H9 (cell line): Measurements from ENCODE around the gene CAND2. TPM values are rescaled to one million over a fixed set of nuclear protein-coding genes. Genes with fewer than 3 reads are reported as not detected.

Source experiments
- DNase-seq: peaks from one replicate; pipeline ENCODE4 v3.0.0-alpha.2; 2017
- H2AFZ ChIP-seq: one replicate; pipeline ENCODE4 v1.6.1; 2013; ENCODE audit warnings: mild to moderate bottlenecking, low read length, control low read depth, moderate library complexity
- H2AK5ac ChIP-seq: 2 replicates; pipeline ENCODE4 v1.6.1; 2013; ENCODE audit warnings: low read length, control low read depth, mixed read lengths; ENCODE audit not compliant: insufficient read length
- H2BK120ac ChIP-seq: one replicate; pipeline ENCODE4 v1.6.1; 2013; ENCODE audit warnings: low read depth, mild to moderate bottlenecking, low read length, control low read depth, inconsistent platforms; ENCODE audit not compliant: poor library complexity, severe bottlenecking
- H2BK12ac ChIP-seq: 2 replicates; pipeline ENCODE4 v1.6.1; 2013; ENCODE audit warnings: low read length, control low read depth, mixed read lengths, low read depth; ENCODE audit not compliant: insufficient read length
- H2BK15ac ChIP-seq: 2 replicates; pipeline ENCODE4 v1.6.1; 2013; ENCODE audit warnings: low read depth, low read length, control low read depth
- H2BK20ac ChIP-seq: one replicate; pipeline ENCODE4 v1.6.1; 2013; ENCODE audit warnings: low read depth, mild to moderate bottlenecking, low read length, control low read depth, inconsistent platforms; ENCODE audit not compliant: poor library complexity, severe bottlenecking
- H2BK5ac ChIP-seq: 2 replicates; pipeline ENCODE4 v1.6.1; 2013; ENCODE audit warnings: low read length, control low read depth, mixed read lengths; ENCODE audit not compliant: insufficient read length
- H3K14ac ChIP-seq: 2 replicates; pipeline ENCODE4 v1.6.1; 2013; ENCODE audit warnings: low read length, control low read depth; ENCODE audit not compliant: insufficient read depth
- H3K18ac ChIP-seq: 2 replicates; pipeline ENCODE4 v1.6.1; 2013; ENCODE audit warnings: low read depth, mild to moderate bottlenecking, mixed read lengths, low read length, control low read depth; ENCODE audit not compliant: insufficient read length
- H3K23ac ChIP-seq: 2 replicates; pipeline ENCODE4 v1.6.1; 2013; ENCODE audit warnings: low read length, control low read depth, mixed read lengths, low read depth; ENCODE audit not compliant: insufficient read length
- H3K23me2 ChIP-seq: 2 replicates; pipeline ENCODE4 v1.6.1; 2013; ENCODE audit warnings: low read depth, mild to moderate bottlenecking, mixed read lengths, low read length, control low read depth; ENCODE audit not compliant: insufficient read length, poor library complexity, severe bottlenecking
- H3K27ac ChIP-seq: 2 replicates; pipeline ENCODE4 v1.5.1; 2013; ENCODE audit warnings: low read length, control low read depth, mixed read lengths, low read depth; ENCODE audit not compliant: insufficient read length
- H3K27me3 ChIP-seq: 2 replicates; pipeline ENCODE4 v1.6.1; 2013; ENCODE audit warnings: low read length, control low read depth, inconsistent platforms; ENCODE audit not compliant: insufficient read depth
- H3K4ac ChIP-seq: 2 replicates; pipeline ENCODE4 v1.6.1; 2013; ENCODE audit warnings: low read depth, mild to moderate bottlenecking, control low read depth, inconsistent platforms, low read length, moderate library complexity
- H3K4me1 ChIP-seq: 2 replicates; pipeline ENCODE4 v1.6.1; 2013; ENCODE audit warnings: low read length, control low read depth, inconsistent platforms; ENCODE audit not compliant: insufficient read depth
- H3K4me2 ChIP-seq: 2 replicates; pipeline ENCODE4 v1.6.1; 2013; ENCODE audit warnings: low read length, control low read depth, mixed read lengths; ENCODE audit not compliant: insufficient read length, insufficient read depth
- H3K56ac ChIP-seq: 2 replicates; pipeline ENCODE4 v1.6.1; 2013; ENCODE audit warnings: low read depth, mild to moderate bottlenecking, mixed read lengths, low read length, control low read depth; ENCODE audit not compliant: insufficient read length
- H3K79me1 ChIP-seq: 2 replicates; pipeline ENCODE4 v1.6.1; 2013; ENCODE audit warnings: low read depth, mild to moderate bottlenecking, moderate library complexity, low read length, control low read depth, inconsistent platforms; ENCODE audit not compliant: insufficient read depth, poor library complexity, severe bottlenecking
- H3K79me2 ChIP-seq: 2 replicates; pipeline ENCODE4 v1.6.1; 2013; ENCODE audit warnings: low read length, control low read depth, inconsistent platforms; ENCODE audit not compliant: insufficient read depth
- H3K9ac ChIP-seq: 2 replicates; pipeline ENCODE4 v1.6.1; 2013; ENCODE audit warnings: low read length, control low read depth, mixed read lengths; ENCODE audit not compliant: insufficient read length; ENCODE audit errors: extremely low read depth
- H3K9me3 ChIP-seq: one replicate; pipeline ENCODE4 v1.6.1; 2013; ENCODE audit warnings: low read depth, low read length, inconsistent platforms; ENCODE audit not compliant: control insufficient read depth
- H3T11ph ChIP-seq: one replicate; pipeline ENCODE4 v1.6.1; 2013; ENCODE audit warnings: mild to moderate bottlenecking, low read length, control low read depth, inconsistent platforms
- H4K20me1 ChIP-seq: one replicate; pipeline ENCODE4 v1.6.1; 2013; ENCODE audit not compliant: control insufficient read depth, insufficient read length, insufficient read depth
- H4K5ac ChIP-seq: 2 replicates; pipeline ENCODE4 v1.6.1; 2013; ENCODE audit warnings: low read depth, mild to moderate bottlenecking, mixed read lengths, low read length, control low read depth; ENCODE audit not compliant: insufficient read length
- H4K8ac ChIP-seq: replicated peaks from 2 replicates; pipeline ENCODE4 v1.6.1; 2013; ENCODE audit warnings: low read length, control low read depth, mixed read lengths, low read depth; ENCODE audit not compliant: insufficient read length
- H4K91ac ChIP-seq: 2 replicates; pipeline ENCODE4 v1.6.1; 2013; ENCODE audit warnings: low read depth, mild to moderate bottlenecking, moderate library complexity, mixed read lengths, low read length, control low read depth; ENCODE audit not compliant: insufficient read length
- H3K27ac Mint-ChIP-seq, 3 experiments: 2 replicates in 2 of 3; 3 replicates in 1 of 3; pipeline ENCODE4 v1.8.0; 2020 to 2021; ENCODE audit warnings: mixed read lengths in 3 of 3, mild to moderate bottlenecking in 1 of 3, moderate library complexity in 1 of 3
- H3K27me3 Mint-ChIP-seq: 2 replicates; pipeline ENCODE4 v1.8.0; 2021; ENCODE audit warnings: low read depth, mild to moderate bottlenecking, moderate library complexity, mixed read lengths
- H3K36me3 Mint-ChIP-seq, 3 experiments: 2 replicates in 2 of 3; 3 replicates in 1 of 3; pipeline ENCODE4 v1.8.0; 2020 to 2021; ENCODE audit warnings: low read depth in 3 of 3, mixed read lengths in 3 of 3; ENCODE audit not compliant: insufficient read depth in 1 of 3
- H3K4me1 Mint-ChIP-seq, 2 experiments: 2 replicates each; pipeline ENCODE4 v1.8.0; 2020; ENCODE audit warnings: mixed read lengths in 2 of 2
- H3K4me3 Mint-ChIP-seq, 2 experiments: 2 replicates in 1 of 2; 3 replicates in 1 of 2; pipeline ENCODE4 v1.8.0; 2020 to 2021; ENCODE audit warnings: mild to moderate bottlenecking in 2 of 2, mixed read lengths in 2 of 2, moderate library complexity in 1 of 2
- H3K9me3 Mint-ChIP-seq, 2 experiments: 2 replicates in 1 of 2; 3 replicates in 1 of 2; pipeline ENCODE4 v1.8.0; 2020; ENCODE audit warnings: mild to moderate bottlenecking in 2 of 2, mixed read lengths in 2 of 2, moderate library complexity in 1 of 2
- CTCF ChIP-seq: fragments of 200-600 bp; sonication (generic); conservative IDR thresholded peaks from 3 replicates; pipeline ENCODE4 v1.8.0; 2021; ENCODE audit warnings: antibody characterized with exemption, mild to moderate bottlenecking
- WGBS: extraction: QIAGEN DNeasy Blood & Tissue Kit; methylation state at CpG from one replicate; pipeline ENCODE4 v1.1.7; 2013; ENCODE audit warnings: missing lambda C conversion rate, low lambda C conversion rate, mixed read lengths; ENCODE audit not compliant: insufficient read length; ENCODE audit errors: extremely low coverage; 5-methylcytosine and 5-hydroxymethylcytosine counted together
- total RNA-seq: library from RNA; stranded (reverse); gene quantifications from 2 replicates; pipeline ENCODE4 v1.2.1, GENCODE V29; 2021

CAND2 gene
- total RNA-seq, 1 experiment from 2014 or later, result 10.7 TPM

DNA sequence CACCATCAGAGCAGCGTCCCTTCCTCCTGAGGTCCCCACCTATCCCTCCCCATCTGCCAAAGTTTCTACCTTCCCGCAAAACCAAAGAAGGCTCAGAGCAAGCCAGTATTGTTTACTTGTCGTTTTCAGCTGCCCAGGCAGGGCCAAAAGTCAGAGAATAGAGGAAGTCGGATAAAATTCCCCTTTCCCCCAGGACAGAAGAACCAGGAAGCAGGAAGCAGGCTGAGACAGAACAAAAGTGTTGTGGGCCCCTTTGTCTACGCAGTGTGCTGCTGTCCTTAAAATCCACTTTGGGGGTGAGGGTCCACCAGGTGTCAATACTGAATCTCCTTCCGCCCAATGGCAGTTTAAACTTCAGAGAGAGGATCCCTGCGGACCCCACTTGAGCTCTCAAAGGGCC, 63.4 kb downstream of the CAND2 start:
- Histone ChIP-seq H3K4ac (no peak overlapping the region), H3K4me1 (no peaks in the 10 kb centered on the region), H2BK120ac (no peak overlapping the region), H3K18ac (no peak overlapping the region), H3T11ph (no peak overlapping the region), H4K8ac (no peak overlapping the region), H3K27ac (no peak overlapping the region), H3K79me2 (no peaks in the 10 kb centered on the region), H4K91ac (no peak overlapping the region), H2AK5ac (no peak overlapping the region), H3K23me2 (no peaks in the 10 kb centered on the region), H3K4me2 (no peak overlapping the region), H3K23ac (no peak overlapping the region), H2BK12ac (no peak overlapping the region), H3K9me3 (no peaks in the 10 kb centered on the region), H2BK20ac (no peak overlapping the region), H2BK5ac (no peak overlapping the region), H3K79me1 (no peaks in the 10 kb centered on the region), H4K5ac (no peak overlapping the region), H2AFZ (no peak overlapping the region), H2BK15ac (no peak overlapping the region), H3K14ac (no peak overlapping the region), H4K20me1 (no peaks in the 10 kb centered on the region), H3K9ac (no peak overlapping the region), H3K56ac (no peak overlapping the region), H3K27me3 (no peaks in the 10 kb centered on the region)
- Mint-ChIP-seq H3K4me3 (no peak overlapping the region), H3K9me3 (no peaks in the 10 kb centered on the region), H3K27ac (0 out of 7 replicates have a peak overlapping the region, but pooled peaks of 1 of the 3 experiments have one; percentile 54), H3K36me3 (peaks cover 0 to 2% (median 0%) of the 10 kb centered on the region in 3 experiments; a peak in 1 of 7 replicates), H3K4me1 (0 out of 4 replicates have a peak, but pooled peaks cover 2 to 3% of the 10 kb centered on the region in 2 experiments), H3K27me3 (peaks cover 37% of the 10 kb centered on the region)
- WGBS, result no CpG with 5 or more reads among the region's 7 CpGs
- no peak for TF ChIP-seq CTCF
- DNase-seq, result no peak
